Osteocyte (in vitro differentiated cells): ENCODE results near the gene SNAPC4. TPM values are rescaled to one million over a fixed set of nuclear protein-coding genes. Genes with fewer than 3 reads are reported as not detected.
"Not testable (repeated sequence)": the region's sequence is repeated elsewhere in the genome, so short reads cannot be mapped to it uniquely, and the experiment has no call there.

ENCODE experiments used
- DNase-seq: peaks from one replicate; pipeline ENCODE4 v3.0.0; 2021; ENCODE audit warnings: mixed read lengths; ENCODE audit not compliant: unreplicated experiment; ENCODE audit errors: extremely low spot score
- H3K27ac Mint-ChIP-seq: one replicate; pipeline ENCODE4 v1.8.0; 2021; ENCODE audit warnings: mild to moderate bottlenecking, mixed read lengths; ENCODE audit not compliant: unreplicated experiment
- H3K27me3 Mint-ChIP-seq: one replicate; pipeline ENCODE4 v1.8.0; 2021; ENCODE audit warnings: mixed read lengths; ENCODE audit not compliant: unreplicated experiment
- H3K36me3 Mint-ChIP-seq: one replicate; pipeline ENCODE4 v1.8.0; 2021; ENCODE audit warnings: mixed read lengths; ENCODE audit not compliant: unreplicated experiment
- H3K4me1 Mint-ChIP-seq: one replicate; pipeline ENCODE4 v1.8.0; 2021; ENCODE audit warnings: mixed read lengths; ENCODE audit not compliant: unreplicated experiment
- H3K4me3 Mint-ChIP-seq: one replicate; pipeline ENCODE4 v1.8.0; 2021; ENCODE audit warnings: mild to moderate bottlenecking, moderate library complexity, mixed read lengths; ENCODE audit not compliant: unreplicated experiment
- H3K9me3 Mint-ChIP-seq: one replicate; pipeline ENCODE4 v1.8.0; 2021; ENCODE audit warnings: mixed read lengths; ENCODE audit not compliant: unreplicated experiment
- total RNA-seq: library from RNA; stranded (reverse); gene quantifications from 2 replicates; pipeline ENCODE4 v1.2.1, GENCODE V29; 2021
- TF ChIP-seq, protein P1 (sequence below): fragments of 200-600 bp; sonication (generic); IDR thresholded peaks from 2 replicates; pipeline ENCODE4 v1.5.0; 2021; ENCODE audit warnings: antibody characterized with exemption, mild to moderate bottlenecking, moderate library complexity

Gene SNAPC4
- total RNA-seq, 1 donor from 2014 or later, result 9.9 TPM

DNA sequence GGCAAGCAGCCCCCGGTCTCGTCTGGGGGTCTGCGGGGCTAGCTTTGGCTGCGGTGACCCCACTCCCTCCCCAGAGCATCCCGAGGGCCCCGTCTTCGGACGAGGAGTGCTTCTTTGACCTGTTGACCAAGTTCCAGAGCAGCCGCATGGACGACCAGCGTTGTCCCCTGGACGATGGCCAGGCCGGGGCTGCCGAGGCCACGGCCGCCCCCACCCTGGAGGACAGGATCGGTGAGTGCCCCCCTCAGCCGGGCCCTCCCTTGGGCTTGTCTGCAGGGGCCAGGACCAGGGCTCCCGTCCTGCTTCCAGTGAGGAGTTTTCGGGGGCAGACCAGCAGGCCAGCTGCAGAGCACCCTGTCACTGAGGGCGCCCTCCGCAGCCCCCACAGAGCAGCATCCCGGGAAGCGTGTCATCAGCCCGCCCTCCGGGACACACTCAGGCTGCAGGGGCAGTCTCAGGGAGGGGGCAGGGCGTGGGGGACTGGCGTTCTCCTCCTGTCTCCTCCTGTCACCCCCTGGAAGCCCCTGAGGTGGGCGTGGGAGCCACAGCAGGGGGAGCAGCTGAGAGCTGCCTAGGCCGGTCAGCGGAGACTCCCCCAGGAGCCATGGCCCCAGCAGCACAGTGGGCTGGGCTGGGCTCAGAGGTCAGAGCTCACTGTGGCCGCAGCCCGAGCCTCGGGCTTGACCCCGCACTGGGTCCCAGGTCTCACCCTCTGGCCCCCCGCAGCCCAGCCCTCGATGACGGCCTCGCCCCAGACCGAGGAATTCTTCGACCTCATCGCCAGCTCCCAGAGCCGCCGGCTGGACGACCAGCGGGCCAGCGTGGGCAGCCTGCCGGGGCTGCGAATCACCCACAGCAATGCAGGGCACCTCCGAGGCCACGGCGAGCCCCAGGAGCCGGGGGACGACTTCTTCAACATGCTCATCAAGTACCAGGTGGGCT, 44.1 kb downstream of the SNAPC4 start:
- Mint-ChIP-seq H3K4me1 (peaks cover 9% of the 10 kb centered on the region), H3K27me3 (no peaks in the 10 kb centered on the region), H3K36me3 (no peaks in the 10 kb centered on the region), H3K9me3 (no peaks in the 10 kb centered on the region), H3K27ac (no peak overlapping the region), H3K4me3 (no peak overlapping the region)
- DNase-seq, result no peak
- TF ChIP-seq, protein P1, sequence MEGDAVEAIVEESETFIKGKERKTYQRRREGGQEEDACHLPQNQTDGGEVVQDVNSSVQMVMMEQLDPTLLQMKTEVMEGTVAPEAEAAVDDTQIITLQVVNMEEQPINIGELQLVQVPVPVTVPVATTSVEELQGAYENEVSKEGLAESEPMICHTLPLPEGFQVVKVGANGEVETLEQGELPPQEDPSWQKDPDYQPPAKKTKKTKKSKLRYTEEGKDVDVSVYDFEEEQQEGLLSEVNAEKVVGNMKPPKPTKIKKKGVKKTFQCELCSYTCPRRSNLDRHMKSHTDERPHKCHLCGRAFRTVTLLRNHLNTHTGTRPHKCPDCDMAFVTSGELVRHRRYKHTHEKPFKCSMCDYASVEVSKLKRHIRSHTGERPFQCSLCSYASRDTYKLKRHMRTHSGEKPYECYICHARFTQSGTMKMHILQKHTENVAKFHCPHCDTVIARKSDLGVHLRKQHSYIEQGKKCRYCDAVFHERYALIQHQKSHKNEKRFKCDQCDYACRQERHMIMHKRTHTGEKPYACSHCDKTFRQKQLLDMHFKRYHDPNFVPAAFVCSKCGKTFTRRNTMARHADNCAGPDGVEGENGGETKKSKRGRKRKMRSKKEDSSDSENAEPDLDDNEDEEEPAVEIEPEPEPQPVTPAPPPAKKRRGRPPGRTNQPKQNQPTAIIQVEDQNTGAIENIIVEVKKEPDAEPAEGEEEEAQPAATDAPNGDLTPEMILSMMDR, result no peak

DNA sequence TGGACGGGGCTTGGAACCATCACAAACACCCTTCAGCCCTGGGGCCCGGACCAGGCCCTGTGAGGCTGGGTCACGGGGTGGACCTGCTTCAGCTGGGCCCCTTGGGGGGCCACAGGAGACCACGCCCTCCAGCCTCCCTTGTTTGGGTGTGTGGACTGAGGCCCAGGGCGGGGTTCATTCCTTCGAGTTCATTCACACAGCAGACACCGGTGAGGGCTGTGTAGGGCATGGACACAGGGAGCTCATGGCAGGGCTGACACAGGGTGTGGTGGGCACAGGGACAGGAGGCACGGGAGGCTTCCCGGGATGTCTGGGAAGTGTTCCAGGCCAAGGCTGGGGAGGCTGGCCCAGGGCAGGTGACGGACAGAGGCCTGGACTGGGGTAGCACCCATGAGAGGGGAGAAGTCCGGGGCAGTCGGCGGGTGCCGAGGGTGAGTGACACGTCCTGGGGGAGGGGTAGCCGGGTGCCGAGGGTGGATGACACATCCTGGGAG, 45.3 kb downstream of the SNAPC4 start:
- Mint-ChIP-seq H3K4me1 (peaks cover 9% of the 10 kb centered on the region), H3K27me3 (no peaks in the 10 kb centered on the region), H3K4me3 (no peak overlapping the region), H3K27ac (peak overlapping the region; percentile 73), H3K9me3 (no peaks in the 10 kb centered on the region), H3K36me3 (no peaks in the 10 kb centered on the region)
- DNase-seq, result no peak
- TF ChIP-seq, protein P1, result no peak

DNA sequence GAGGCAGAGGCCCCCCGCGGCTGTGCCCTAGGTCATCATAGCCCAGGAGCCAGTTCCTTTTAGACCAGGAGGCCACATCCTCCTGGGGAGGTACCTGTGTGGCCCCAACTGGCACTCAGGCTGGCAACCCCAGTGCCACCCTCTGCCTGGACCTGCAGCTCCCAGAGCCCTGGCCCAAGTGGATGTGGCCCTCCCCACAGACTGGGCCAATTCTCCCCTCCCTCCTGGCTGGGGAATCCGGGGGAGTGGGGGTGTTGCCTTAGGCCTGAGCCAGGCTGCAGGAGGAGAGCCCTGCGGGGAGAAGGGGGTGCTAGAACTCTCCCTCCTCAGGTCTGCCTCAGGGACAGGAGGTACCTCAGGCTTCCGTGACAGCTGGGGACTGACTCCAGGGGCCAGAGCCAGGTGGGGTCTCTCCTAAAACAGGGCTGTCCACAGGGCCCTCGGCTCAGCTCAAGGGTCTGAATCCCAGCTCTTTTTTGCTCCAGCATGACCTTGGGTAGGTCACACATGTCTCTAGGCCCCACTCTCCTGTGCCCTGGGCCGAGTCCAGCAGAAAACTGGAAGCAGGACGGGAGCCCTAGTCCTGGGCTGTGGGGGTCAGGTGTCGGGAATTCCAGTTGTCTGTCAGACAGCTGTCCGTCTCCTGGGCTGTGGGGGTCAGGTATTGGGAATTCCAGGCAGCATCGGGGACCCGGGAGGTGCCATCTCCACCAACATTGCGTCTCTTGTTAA, 46.0 kb downstream of the SNAPC4 start:
- no peaks in the 10 kb centered on the region for H3K27me3 Mint-ChIP-seq
- no peak for DNase-seq
- H3K4me3 Mint-ChIP-seq, result no peak overlapping the region
- H3K4me1 Mint-ChIP-seq, result peaks cover 9% of the 10 kb centered on the region
- H3K36me3 Mint-ChIP-seq, result no peaks in the 10 kb centered on the region
- no peaks in the 10 kb centered on the region for H3K9me3 Mint-ChIP-seq
- H3K27ac Mint-ChIP-seq, result peak overlapping the region; percentile 73
- TF ChIP-seq, protein P1, result no peak

DNA sequence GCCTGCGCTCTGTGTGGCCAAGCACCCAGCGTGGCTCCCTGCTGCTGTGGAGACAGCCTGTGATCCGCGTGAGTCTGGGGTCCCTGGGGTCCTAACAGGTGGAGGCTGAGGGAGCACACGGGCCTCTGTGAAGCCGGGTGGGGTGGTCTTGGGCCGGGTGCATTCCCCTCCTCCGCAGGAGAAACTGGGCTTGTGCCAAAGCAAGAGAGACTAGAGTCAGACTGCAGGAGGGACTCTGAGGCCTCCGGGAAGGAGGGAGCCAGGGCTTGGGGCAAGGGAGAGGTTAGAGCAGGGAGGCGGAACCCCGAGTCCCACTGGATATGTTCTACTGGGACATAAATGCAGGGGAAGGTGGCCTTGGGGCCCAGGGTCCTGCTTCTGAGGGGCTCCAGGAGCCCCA, 46.9 kb downstream of the SNAPC4 start:
- Mint-ChIP-seq H3K36me3 (no peaks in the 10 kb centered on the region), H3K9me3 (no peaks in the 10 kb centered on the region), H3K4me3 (no peak overlapping the region), H3K27ac (no peak overlapping the region), H3K27me3 (no peaks in the 10 kb centered on the region), H3K4me1 (peaks cover 9% of the 10 kb centered on the region)
- TF ChIP-seq, protein P1, result no peak
- no peak for DNase-seq

DNA sequence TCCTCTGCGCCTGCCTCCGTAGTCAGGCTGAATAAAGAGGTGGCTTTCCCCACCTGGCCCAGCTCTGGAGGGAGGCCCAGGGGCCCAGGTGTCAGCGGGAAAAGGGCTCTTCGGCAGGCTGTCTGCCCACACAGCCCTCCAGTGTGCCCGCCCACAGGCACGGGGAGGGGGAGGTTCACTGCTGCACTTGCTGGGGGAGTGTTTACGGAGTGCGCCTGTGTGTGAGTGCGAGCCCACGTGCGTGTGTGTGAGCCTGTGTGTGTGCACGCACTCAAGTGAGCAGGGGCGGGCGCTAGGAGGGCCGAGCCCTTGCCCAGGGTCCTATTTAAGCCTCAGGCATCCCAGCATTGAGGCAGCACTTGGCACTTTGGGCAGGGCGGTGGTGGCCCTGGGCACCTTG, 47.3 kb downstream of the SNAPC4 start:
- no peak overlapping the region for H3K27ac Mint-ChIP-seq
- H3K27me3 Mint-ChIP-seq, result no peaks in the 10 kb centered on the region
- peaks cover 9% of the 10 kb centered on the region for H3K4me1 Mint-ChIP-seq
- H3K9me3 Mint-ChIP-seq, result no peaks in the 10 kb centered on the region
- H3K4me3 Mint-ChIP-seq, result no peak overlapping the region
- no peaks in the 10 kb centered on the region for H3K36me3 Mint-ChIP-seq
- no peak for DNase-seq
- TF ChIP-seq, protein P1, result no peak

DNA sequence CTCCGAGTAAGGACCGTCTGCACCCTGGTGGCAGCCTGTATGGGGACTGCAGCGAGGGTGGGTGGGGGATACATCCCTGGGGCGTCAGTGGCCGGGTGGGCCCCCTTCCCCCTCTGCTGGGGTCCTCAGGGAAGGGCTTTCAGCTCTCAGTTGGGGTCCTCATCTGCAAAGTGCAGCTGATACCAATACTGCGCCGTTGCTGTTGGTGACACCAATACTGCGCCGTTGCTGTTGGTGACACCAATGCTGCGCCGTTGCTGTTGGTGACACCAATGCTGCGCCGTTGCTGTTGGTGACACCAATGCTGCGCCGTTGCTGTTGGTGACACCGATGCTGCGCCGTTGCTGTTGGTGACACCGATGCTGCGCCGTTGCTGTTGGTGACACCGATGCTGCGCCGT, 48.1 kb downstream of the SNAPC4 start:
- H3K4me3 Mint-ChIP-seq, H3K9me3 Mint-ChIP-seq, H3K27ac Mint-ChIP-seq, H3K36me3 Mint-ChIP-seq, H3K27me3 Mint-ChIP-seq, H3K4me1 Mint-ChIP-seq, DNase-seq: not testable (repeated sequence)
